ENCODE measurements around the gene CCNL1. TPM values are rescaled to one million over a fixed set of nuclear protein-coding genes. Genes with fewer than 3 reads are reported as not detected.
"Not testable (repeated sequence)": the region's sequence is repeated elsewhere in the genome, so short reads cannot be mapped to it uniquely, and the experiment has no call there.

Gene CCNL1
- total RNA-seq, 2 experiments from 2014 or later = 180 to 191 TPM

DNA sequence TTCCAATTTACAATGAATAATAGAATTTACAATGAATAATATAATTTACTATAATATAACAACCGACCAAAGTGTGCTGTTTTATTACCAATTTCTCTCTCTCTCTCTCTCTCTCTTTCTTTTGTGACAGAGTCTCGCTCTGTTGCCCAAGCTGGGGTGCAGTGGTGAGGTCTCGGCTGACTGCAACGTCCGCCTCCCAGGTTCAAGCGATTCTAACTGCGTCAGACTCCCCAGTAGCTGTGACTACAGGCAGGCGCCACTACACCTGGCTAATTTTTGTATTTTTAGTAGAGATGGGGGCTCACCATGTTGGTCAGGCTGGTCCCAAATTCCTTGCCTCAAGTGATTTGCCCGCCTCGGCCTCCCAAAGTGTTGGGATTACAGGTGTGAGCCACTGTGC is 17.0 kb upstream of the CCNL1 start:
- TF ChIP-seq CTCF (IDR thresholded peaks at IDR 0.05) = no peak
- no peak for ATAC-seq
- CTCF ChIA-PET = interaction anchor here (1.6 to 3.2 kb wide), 3 partner anchors 14 to 63 kb away, joined by 5 to 13 read pairs (median 7); no protein-coding TSS in a partner anchor
- H3K4me3 Mint-ChIP-seq = peak overlapping the region; percentile 48
- peaks cover 8% of the 10 kb centered on the region for H3K9me3 Mint-ChIP-seq
- H3K27ac Mint-ChIP-seq = peak overlapping the region; percentile 77
- H3K36me3 Mint-ChIP-seq (ENCODE audit: low read depth) = peaks cover 36% of the 10 kb centered on the region
- POLR2A ChIA-PET = interaction anchor here (4.5 to 7.5 kb wide), 2 partner anchors 15 to 25 kb away, joined by 41 to 403 read pairs; partner anchors contain the start of gene CCNL1
- intact Hi-C loops (cut with micrococcal nuclease) = loop anchor here (5.0 kb wide), 1 partner anchor 60 kb away; no protein-coding TSS in a partner anchor
- no peaks in the 10 kb centered on the region for H3K27me3 Mint-ChIP-seq
- H3K4me1 Mint-ChIP-seq (ENCODE audit: low read depth) = peaks cover 31% of the 10 kb centered on the region
- DNase-seq = no peak

GRCh38 chr3:157175691-157176507 is 16.0 kb upstream of the CCNL1 start:
- Mint-ChIP-seq H3K4me1 (ENCODE audit: low read depth) (peaks cover 33% of the 10 kb centered on the region), H3K27me3 (no peaks in the 10 kb centered on the region), H3K9me3 (peaks cover 8% of the 10 kb centered on the region), H3K27ac (peak overlapping the region; percentile 92), H3K4me3 (peak overlapping the region; percentile 84), H3K36me3 (ENCODE audit: low read depth) (peaks cover 31% of the 10 kb centered on the region)
- no peak for TF ChIP-seq CTCF (IDR thresholded peaks at IDR 0.05)
- DNase-seq (peak; percentile 30), ATAC-seq (no peak)
- ChIA-PET CTCF (interaction anchor here (1.0 to 3.2 kb wide), 9 partner anchors 13 to 621 kb away, joined by 3 to 47 read pairs (median 5); partner anchors contain the start of genes CCNL1 and SSR3), POLR2A (interaction anchor here (0.8 to 7.5 kb wide), 10 partner anchors 9 to 1318 kb away, joined by 3 to 403 read pairs (median 6); partner anchors contain the start of genes CCNL1 and SSR3)
- intact Hi-C loops (cut with micrococcal nuclease) = loop anchor here (1.0 to 5.0 kb wide), 2 partner anchors 16 to 61 kb away; partner anchors contain the start of gene CCNL1

- Mint-ChIP-seq H3K4me1 (ENCODE audit: low read depth) (peaks cover 29% of the 10 kb centered on the region), H3K36me3 (ENCODE audit: low read depth) (peaks cover 25% of the 10 kb centered on the region), H3K9me3 (peaks cover 5% of the 10 kb centered on the region), H3K27ac (peak overlapping the region; percentile 92), H3K27me3 (no peaks in the 10 kb centered on the region), H3K4me3 (peak overlapping the region; percentile 84)
- TF ChIP-seq CTCF (IDR thresholded peaks at IDR 0.05) = no peak
- ChIA-PET POLR2A (interaction anchor here (0.7 to 7.5 kb wide), 15 partner anchors 10 to 1317 kb away, joined by 3 to 403 read pairs (median 5); partner anchors contain the start of genes CCNL1 and SSR3), CTCF (interaction anchor here (0.7 to 3.2 kb wide), 13 partner anchors 12 to 620 kb away, joined by 3 to 47 read pairs (median 5); partner anchors contain the start of genes CCNL1 and SSR3)
- peak; percentile 99 for DNase-seq
- ATAC-seq = peak; percentile 97
- intact Hi-C loops (cut with micrococcal nuclease) = loop anchor here (1.0 to 5.0 kb wide), 2 partner anchors 15 to 62 kb away; partner anchors contain the start of gene CCNL1
Measured at GRCh38 chr3:157174649-157175498, 14.9 kb upstream of the CCNL1 start.

- ChIA-PET POLR2A (interaction anchor here (0.7 to 7.5 kb wide), 10 partner anchors 12 to 619 kb away, joined by 4 to 403 read pairs (median 7); partner anchors contain the start of genes CCNL1 and SSR3), CTCF (interaction anchor here (1.2 to 3.2 kb wide), 6 partner anchors 12 to 620 kb away, joined by 4 to 47 read pairs (median 6); partner anchors contain the start of genes CCNL1 and SSR3)
- no peaks in the 10 kb centered on the region for H3K27me3 Mint-ChIP-seq
- H3K36me3 Mint-ChIP-seq (ENCODE audit: low read depth) = peaks cover 19% of the 10 kb centered on the region
- peaks cover 29% of the 10 kb centered on the region for H3K4me1 Mint-ChIP-seq (ENCODE audit: low read depth)
- peak; percentile 51 for DNase-seq
- TF ChIP-seq CTCF (IDR thresholded peaks at IDR 0.05) = no peak
- H3K4me3 Mint-ChIP-seq = peak overlapping the region; percentile 84
- peak overlapping the region; percentile 92 for H3K27ac Mint-ChIP-seq
- peaks cover 5% of the 10 kb centered on the region for H3K9me3 Mint-ChIP-seq
- intact Hi-C loops (cut with micrococcal nuclease) = no loop called here
- no peak for ATAC-seq
Measured at GRCh38 chr3:157174290-157174648, 14.3 kb upstream of the CCNL1 start.

DNA sequence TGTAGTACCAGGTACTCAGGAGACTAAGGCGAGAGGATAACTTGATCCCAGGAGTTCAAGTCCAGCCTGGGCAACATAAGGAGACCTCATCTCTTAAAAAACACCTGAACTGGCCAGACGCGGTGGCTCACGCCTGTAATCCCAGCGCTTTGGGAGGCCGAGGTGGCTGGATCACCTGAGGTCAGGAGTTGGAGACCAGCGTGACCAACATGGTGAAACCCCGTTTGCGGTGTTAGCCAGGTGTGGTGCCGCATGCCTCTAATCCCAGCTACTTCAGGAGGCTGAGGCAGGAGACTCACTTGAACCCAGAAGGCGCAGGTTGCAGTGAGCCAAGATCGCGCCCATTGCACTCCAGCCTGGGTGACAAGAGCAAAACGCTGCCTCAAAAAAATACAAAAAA is 13.4 kb upstream of the CCNL1 start:
- H3K9me3 Mint-ChIP-seq; H3K27ac Mint-ChIP-seq; H3K27me3 Mint-ChIP-seq; ATAC-seq; intact Hi-C loops (cut with micrococcal nuclease); H3K4me3 Mint-ChIP-seq; DNase-seq: not testable (repeated sequence)
- peaks cover 29% of the 10 kb centered on the region for H3K4me1 Mint-ChIP-seq (ENCODE audit: low read depth)
- CTCF ChIA-PET = interaction anchor here (1.6 to 3.2 kb wide), 3 partner anchors 12 to 36 kb away, joined by 7 to 47 read pairs (median 8); partner anchors contain the start of gene CCNL1
- POLR2A ChIA-PET = interaction anchor here (1.3 to 7.5 kb wide), 3 partner anchors 11 to 53 kb away, joined by 5 to 403 read pairs (median 41); partner anchors contain the start of gene CCNL1
- H3K36me3 Mint-ChIP-seq (ENCODE audit: low read depth) = peaks cover 18% of the 10 kb centered on the region
